ENCODE results near the gene ARHGEF40.

The ARHGEF40 gene

DNA sequence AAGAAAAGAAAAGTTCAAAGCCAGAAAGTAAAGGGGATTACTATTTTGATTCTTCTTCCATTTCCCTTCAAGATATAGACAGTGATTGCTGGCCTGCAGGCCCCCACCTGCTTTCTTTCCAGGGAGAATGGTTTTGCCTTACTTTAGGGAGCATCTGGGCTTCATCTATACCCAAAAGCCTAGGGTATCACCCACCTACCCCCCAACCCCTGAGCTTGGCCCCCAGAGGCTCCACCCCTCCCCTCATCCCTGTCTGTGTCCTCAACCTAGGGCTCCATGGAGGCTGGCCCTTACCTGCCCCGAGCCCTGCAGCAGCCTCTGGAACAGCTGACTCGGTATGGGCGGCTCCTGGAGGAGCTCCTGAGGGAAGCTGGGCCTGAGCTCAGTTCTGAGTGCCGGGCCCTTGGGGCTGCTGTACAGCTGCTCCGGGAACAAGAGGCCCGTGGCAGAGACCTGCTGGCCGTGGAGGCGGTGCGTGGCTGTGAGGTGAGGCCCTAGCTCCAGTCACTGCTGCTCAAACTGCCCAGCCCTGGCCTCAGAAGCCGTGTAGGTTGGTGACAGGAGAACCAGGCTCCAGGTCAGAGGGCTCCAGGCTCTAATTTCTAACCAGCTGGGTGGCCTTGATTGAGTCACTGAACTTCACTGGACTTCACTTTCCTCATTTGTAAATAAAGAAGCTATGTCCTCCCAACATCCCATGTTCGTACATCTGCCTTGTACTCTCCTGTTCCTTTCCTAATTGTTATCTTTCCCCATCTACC lies 13.6 kb downstream of the ARHGEF40 start:
- DNase-seq (ENCODE audit: low spot score): no peak

DNA sequence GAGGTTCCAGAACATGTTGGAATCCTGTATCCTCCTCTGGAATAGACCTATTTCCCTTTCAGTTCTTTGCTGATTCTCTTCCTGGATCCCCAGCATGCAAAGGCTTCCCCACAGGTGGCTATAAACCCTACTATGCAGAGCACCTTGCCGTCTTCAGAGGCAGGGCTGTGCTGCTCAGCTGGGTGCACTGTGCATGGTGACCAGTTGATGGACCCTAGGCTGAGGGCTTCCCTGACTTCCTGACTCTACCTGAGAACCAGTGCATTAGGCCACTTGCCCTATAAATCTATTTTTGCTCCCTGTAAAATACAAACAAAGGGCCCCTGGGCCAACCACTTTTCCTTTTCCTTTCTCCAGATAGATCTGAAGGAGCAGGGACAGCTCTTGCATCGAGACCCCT lies 14.3 kb downstream of the ARHGEF40 start:
- DNase-seq (ENCODE audit: low spot score): no peak

GRCh38 chr14:21084998-21085853 lies 15.1 kb downstream of the ARHGEF40 start:
- DNase-seq (ENCODE audit: low spot score): peak; percentile 88

DNA sequence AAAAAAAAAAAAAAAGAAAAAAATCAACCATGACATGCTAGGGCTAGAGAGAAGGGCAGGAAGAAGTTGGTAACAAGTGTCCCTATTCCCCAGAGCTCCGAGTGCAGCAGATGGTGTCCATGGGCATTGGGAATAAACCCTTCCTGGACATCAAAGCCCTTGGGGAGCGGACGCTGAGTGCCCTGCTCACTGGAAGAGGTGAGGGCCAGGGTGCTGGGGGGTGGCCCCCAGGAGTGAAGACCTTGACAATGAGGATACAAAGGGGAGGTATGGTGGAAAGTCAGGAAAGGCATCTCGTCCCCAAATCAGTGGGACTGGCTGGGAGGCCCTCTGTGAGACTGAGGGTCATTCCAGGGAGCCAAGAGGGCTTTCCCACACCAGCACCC lies 16.8 kb downstream of the ARHGEF40 start:
- DNase-seq (ENCODE audit: low spot score): no peak

DNA sequence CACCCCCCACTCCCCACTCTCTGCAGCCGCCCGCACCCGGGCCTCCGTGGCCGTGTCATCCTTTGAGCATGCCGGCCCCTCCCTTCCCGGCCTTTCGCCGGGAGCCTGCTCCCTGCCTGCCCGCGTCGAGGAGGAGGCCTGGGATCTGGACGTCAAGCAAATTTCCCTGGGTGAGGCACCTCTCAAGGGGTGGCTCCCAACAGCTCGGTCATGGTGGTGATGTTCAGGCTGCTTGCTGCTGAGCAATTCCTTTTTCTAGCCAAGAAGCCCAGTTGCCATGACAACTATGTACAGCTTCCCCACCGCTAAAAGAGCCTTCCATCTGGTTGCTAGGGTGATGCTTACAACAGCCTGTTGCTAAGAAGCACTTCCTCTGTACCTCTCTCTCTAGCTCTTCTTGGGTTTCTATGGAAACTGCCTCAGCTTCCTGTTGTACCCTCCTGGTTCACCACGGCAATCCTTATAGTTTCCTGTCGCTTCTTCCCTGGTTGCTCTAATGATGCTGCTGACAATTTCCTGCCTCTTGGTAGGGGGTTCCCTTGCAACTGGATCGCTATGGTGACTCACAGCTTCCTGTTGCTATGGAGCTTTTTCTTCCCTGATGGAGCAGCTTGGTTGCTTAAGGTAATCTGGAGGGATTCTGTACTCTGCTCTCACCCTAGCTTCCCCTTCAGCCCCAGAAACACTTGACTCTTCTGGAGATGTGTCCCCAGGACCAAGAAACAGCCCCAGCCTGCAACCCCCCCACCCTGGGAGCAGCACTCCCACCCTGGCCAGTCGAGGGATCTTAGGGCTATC lies 17.4 kb downstream of the ARHGEF40 start:
- peak; percentile 92 for DNase-seq (ENCODE audit: low spot score)

GRCh38 chr14:21088687-21089086 lies 18.6 kb downstream of the ARHGEF40 start:
- DNase-seq (ENCODE audit: low spot score): no peak

DNA sequence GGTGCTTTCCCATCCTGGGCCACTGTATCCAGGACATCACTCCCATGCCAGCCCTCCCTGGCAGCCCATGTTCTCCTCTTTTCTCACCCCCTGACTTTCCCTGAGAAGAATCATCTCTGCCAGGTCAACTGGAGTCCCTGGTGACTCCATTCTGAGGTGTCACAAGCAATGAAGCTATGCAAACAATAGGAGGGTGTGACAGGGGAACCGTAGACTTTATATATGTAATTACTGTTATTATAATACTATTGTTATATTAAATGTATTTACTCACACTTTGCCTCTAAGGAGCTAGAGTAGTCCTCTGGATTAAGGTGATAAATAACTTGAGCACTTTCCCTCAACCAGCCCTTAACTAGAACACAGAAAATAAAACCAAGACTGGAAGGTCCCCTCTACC lies 19.2 kb downstream of the ARHGEF40 start:
- no peak for DNase-seq (ENCODE audit: low spot score)

DNA sequence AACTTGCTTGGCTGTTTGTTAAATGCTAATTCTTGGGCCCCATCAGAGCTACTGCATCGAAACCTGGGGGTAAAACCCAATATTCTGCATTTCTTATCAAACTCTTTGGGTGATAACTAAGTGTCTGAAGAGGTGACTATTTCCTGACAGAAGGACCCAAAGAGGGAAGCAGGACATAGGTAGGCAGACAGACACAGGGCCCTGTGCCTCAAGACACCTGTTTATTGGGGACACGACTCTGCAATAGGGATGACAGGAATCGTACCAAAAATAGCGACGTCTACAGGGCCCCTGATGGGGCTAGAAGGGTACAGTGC lies 19.7 kb downstream of the ARHGEF40 start:
- DNase-seq (ENCODE audit: low spot score): no peak

DNA sequence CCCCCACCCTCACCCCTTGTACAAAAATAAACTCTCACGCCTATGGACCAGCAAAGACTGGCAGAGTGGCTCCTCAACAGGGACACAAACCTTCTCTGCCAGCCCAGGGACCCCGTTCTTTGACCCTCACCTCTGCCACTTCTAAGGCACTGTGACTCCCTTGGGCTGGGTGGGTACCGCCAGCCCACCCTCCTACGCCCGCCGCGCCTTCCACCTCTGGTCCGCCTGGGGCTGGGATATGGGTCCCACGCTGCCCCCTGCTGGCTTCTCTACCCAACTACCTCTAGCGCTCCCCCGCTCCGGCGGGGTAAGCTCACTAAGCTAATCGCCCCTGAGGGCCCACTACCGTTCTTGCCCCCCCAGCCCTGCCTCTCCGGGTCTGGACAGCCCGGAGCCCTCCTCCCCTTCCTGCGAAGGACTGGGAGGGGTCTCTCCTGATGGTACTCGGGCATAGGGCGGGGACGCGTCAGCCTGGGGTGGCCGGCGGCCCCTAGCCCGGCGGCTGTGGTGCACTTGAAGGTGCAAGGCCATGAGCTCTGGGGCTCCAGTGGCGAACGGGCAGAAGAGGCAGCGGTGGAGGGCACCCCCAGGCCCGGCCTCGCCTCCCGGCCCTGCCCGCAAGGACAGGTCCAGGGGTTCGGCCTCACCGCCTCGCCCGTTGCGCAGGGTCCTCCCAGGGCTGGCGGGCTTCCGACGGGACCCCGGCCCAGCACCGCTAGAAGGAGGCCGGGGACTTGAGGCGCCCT lies 20.3 kb downstream of the ARHGEF40 start:
- DNase-seq (ENCODE audit: low spot score): no peak

DNA sequence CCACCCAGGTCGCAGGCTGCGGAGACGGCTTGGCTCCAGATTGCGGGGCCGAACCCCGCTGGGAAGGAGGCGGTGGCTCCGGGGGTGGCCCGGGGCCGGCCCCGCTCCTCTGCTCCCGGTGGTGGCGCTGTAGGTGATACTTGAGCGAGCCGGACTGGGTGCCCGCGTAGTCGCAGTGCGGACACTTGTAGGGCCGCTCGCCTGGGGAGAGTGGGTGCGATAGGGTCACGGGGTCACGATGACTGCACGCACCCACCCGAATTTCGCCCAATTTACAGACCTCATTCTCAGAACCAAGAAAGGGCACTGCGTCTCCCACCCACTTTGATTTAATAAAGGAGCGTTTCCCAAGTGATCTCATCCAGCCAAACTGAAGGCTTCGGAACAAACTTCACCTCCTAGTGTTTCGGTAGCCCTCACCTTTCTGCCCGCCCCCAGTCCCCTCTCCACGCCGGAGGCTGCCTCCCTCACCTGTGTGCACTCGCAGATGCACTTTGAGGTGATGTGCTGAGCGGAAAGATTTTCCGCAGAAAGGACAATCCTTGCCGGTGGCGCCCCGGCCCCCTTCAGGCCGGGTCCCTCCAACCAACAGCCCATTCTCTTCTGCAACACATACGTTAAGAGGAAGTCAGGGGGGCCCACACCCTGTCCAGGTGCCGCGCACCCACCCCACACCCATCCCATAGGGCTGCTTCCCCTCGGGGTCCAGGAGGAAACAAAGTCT lies 21.0 kb downstream of the ARHGEF40 start:
- no peak for DNase-seq (ENCODE audit: low spot score)

- DNase-seq (ENCODE audit: low spot score): no peak
These were observed 21.7 kb downstream of the ARHGEF40 start for GRCh38 chr14:21091821-21092272.

DNA sequence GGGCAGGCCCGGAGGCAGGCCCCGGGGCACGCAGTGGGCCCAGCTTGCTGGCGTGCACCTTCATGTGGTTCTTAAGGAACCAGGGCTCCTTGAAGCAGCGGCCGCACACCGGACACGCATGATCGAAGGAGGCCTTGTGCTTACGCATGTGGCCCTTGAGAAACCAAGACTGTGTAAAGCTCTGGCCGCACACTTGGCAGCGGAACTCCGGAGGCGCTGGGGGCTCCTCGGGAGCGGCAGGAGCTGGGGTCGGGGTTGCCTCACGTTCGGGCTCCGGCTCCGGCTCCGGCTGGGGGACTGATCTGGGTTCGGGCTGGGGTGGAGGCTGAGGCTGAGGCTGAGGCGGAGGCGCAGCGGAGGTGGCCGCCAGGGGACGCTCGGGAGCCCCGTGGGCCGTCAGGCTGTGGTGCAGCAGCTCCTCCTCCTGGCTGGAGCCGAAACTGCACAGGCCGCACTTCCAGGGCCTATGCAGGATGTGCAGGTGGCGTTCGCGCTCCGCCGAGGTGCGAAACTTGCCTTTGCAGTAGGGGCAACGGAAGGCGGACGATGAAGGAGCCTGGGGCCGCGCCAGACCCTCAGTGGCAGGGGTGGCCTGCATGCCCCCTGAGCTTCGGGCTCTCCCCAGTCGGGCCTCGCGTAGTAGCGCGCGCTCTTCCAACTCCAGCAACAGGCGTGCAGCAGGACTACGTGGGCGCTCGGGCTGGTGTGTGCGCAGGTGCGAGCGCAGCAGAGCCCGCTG lies 22.3 kb downstream of the ARHGEF40 start:
- DNase-seq (ENCODE audit: low spot score): peak; percentile 89

DNA sequence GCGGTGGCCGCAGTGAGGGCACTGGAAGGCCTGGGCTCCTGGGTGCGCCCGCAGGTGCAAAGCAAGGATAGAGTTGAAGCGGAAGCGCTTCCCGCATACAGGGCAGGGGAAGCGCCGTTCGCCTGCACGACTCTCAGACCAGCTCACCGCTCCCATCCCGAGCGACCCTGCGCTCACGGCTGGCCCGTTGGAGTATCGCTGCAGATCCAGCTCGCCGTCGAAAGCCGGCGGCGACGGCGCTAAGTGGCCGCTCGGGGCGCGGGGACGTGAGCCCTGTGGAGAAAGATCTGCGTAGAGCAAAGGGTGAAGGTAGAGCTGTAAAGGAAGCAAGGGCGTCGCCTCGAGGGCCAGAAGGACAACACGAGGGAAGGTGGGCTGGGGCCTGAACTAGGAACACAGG lies 22.9 kb downstream of the ARHGEF40 start:
- DNase-seq (ENCODE audit: low spot score): no peak

DNA sequence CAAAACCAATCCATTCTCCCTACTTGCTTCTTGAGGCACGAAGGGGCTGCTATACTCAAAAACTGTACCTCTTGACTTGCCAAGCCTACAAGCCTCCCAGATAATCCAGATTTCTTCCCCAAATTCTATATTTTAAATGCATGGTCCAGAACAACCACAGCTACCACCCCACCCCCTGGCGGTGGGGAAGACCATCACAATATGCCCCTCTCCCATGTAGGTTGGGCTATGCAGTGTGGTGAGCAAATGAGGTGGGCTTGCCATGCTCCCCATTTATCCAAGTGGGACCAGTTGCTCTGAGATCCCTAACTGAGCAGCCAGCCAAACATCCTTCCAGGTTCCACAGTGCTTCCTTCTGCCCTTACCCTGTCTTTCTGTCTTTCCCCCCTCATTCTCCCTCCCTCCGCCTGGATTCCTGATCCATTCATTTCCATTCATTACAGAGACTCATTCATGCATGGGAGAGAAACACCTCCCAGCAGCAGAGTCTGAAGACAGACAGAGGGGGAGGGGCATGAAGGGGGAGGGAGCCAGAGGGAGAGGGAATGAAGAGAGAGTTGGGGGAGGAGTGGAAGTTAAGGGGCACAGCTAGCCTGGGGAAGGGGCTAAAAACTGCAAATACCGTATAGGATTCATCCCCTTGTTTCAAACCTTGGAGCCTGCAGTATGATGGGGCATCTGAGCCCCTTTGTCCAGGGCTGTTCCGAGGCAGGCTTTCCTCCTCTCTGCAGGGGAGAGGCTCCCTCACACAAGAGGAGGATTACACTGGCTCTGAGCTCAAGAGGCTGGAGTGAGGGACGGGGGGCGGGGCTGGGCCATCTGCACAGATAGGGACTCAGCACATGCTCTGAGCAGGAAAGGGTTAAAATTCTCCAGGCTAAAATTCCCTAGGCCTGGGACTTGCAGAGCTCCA lies 23.9 kb downstream of the ARHGEF40 start:
- DNase-seq (ENCODE audit: low spot score): no peak

- DNase-seq (ENCODE audit: low spot score): peak; percentile 18
These were observed 25.5 kb downstream of the ARHGEF40 start for GRCh38 chr14:21095430-21096205.

DNA sequence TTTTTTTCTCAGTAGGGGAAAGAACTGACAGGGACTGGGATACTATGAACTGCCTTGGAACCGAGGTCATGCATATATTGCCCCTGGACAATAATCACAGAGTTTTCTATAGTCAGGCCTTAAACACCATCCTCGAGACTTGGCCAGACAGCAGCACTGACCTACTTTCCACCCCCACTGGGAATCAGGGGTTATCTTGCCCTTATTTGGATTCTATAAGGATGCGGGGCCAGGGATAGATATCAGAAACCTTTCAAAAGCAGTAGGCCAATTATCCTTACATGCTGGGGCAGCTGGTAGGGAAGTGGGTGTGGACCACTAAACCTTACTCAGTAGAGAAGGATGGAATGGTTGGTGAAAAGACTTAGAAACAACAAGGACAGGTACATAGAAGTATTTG lies 26.3 kb downstream of the ARHGEF40 start:
- no peak for DNase-seq (ENCODE audit: low spot score)

DNA sequence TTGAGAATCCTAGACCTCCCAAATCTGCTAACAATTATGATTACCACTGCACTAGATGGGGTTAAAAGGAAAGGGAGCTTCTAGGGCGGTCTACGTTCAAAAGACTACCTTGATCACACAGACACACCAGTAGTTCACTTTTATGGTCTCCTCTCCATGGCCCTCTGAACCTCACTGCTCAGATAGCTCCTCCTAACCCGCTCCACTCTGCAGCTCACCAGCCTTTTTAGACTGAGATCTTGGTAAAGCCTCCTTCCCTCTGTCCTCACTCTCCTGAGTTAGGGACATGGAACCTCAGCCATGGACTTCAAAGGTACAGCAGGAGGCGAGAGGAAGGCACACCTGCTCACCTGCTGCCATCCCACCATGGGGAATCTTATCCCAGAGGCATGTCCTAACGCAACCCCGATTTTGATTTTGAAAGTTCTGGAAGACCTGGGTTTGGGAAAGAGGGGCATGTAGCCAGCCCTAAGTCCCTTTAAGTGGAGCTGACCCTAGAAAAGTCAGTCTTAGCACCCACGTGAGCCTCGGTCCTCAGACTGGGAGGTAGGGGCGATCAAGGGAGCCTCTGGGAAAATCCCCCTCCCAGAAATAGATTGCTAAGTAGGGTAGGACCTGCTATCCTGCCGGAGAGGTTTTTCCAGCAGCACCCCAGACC lies 27.0 kb downstream of the ARHGEF40 start:
- DNase-seq (ENCODE audit: low spot score): peak; percentile 1

GRCh38 chr14:21097636-21098075 lies 27.6 kb downstream of the ARHGEF40 start:
- DNase-seq (ENCODE audit: low spot score): peak; percentile 2
